HEK293 (cell line): ENCODE measurements around the gene INF2.

ENCODE experiments used
- BCL11A ChIP-seq: fragments of 450-650 bp; formaldehyde crosslinking; IDR thresholded peaks from 2 replicates; pipeline ENCODE4 v1.5.1; 2016; ENCODE audit warnings: low read depth, missing biosample characterization, missing genetic modification characterization
- GLIS1 ChIP-seq: fragments of 450-650 bp; formaldehyde crosslinking; IDR thresholded peaks from 2 replicates; pipeline ENCODE4 v1.5.1; 2016; ENCODE audit warnings: missing biosample characterization, missing genetic modification characterization
- GLIS2 ChIP-seq: fragments of 450-650 bp; formaldehyde crosslinking; IDR thresholded peaks from 2 replicates; pipeline ENCODE4 v1.5.1; 2016; ENCODE audit warnings: missing biosample characterization, missing genetic modification characterization
- IKZF3 ChIP-seq: fragments of 450-650 bp; IDR thresholded peaks from 2 replicates; pipeline ENCODE4 v1.5.0; 2018; ENCODE audit warnings: missing biosample characterization, mild to moderate bottlenecking, missing genetic modification characterization, moderate library complexity
- KLF10 ChIP-seq: fragments of 450-650 bp; IDR thresholded peaks from 2 replicates; pipeline ENCODE4 v1.5.1; 2018; ENCODE audit warnings: missing biosample characterization, mild to moderate bottlenecking, missing genetic modification characterization
- KLF17 ChIP-seq: fragments of 450-650 bp; formaldehyde crosslinking; IDR thresholded peaks from 2 replicates; pipeline ENCODE4 v1.5.1; 2016; ENCODE audit warnings: missing biosample characterization, missing genetic modification characterization
- MYNN ChIP-seq: fragments of 450-650 bp; formaldehyde crosslinking; IDR thresholded peaks from 2 replicates; pipeline ENCODE4 v1.5.1; 2016; ENCODE audit warnings: missing biosample characterization, missing genetic modification characterization, borderline replicate concordance
- PRDM10 ChIP-seq: fragments of 450-650 bp; formaldehyde crosslinking; IDR thresholded peaks from 2 replicates; pipeline ENCODE4 v1.5.1; 2016; ENCODE audit warnings: missing biosample characterization, missing genetic modification characterization
- REST ChIP-seq: fragments of 450-650 bp; formaldehyde crosslinking; IDR thresholded peaks from 2 replicates; pipeline ENCODE4 v1.5.1; 2016; ENCODE audit warnings: missing biosample characterization, missing genetic modification characterization
- TCF7L2 ChIP-seq: IDR thresholded peaks from 2 replicates; pipeline ENCODE4 v1.6.1; 2011; ENCODE audit warnings: low read depth, mild to moderate bottlenecking, inconsistent platforms, low read length, moderate library complexity, borderline replicate concordance
- WT1 ChIP-seq: fragments of 450-650 bp; formaldehyde crosslinking; IDR thresholded peaks from 2 replicates; pipeline ENCODE4 v1.5.1; 2016; ENCODE audit warnings: missing biosample characterization, missing genetic modification characterization
- ZBTB17 ChIP-seq: fragments of 450-650 bp; formaldehyde crosslinking; IDR thresholded peaks from 2 replicates; pipeline ENCODE4 v1.5.1; 2016; ENCODE audit warnings: missing biosample characterization, missing genetic modification characterization
- ZBTB7A ChIP-seq: fragments of 450-650 bp; formaldehyde crosslinking; IDR thresholded peaks from 2 replicates; pipeline ENCODE4 v1.5.1; 2016; ENCODE audit warnings: low read depth, missing biosample characterization, missing genetic modification characterization
- ZNF146 ChIP-seq: fragments of 450-650 bp; formaldehyde crosslinking; IDR thresholded peaks from 2 replicates; pipeline ENCODE4 v1.5.1; 2016; ENCODE audit warnings: missing biosample characterization, missing genetic modification characterization
- ZNF184 ChIP-seq: fragments of 450-650 bp; IDR thresholded peaks from 2 replicates; pipeline ENCODE4 v1.5.1; 2018; ENCODE audit warnings: missing biosample characterization, mild to moderate bottlenecking, missing genetic modification characterization
- ZNF24 ChIP-seq: fragments of 450-650 bp; formaldehyde crosslinking; IDR thresholded peaks from 2 replicates; pipeline ENCODE4 v1.5.1; 2016; ENCODE audit warnings: missing biosample characterization, missing genetic modification characterization
- ZNF280C ChIP-seq: fragments of 450-650 bp; formaldehyde crosslinking; IDR thresholded peaks from 2 replicates; pipeline ENCODE4 v1.5.1; 2016; ENCODE audit warnings: missing biosample characterization, missing genetic modification characterization
- ZNF423 ChIP-seq: fragments of 450-650 bp; formaldehyde crosslinking; IDR thresholded peaks from 2 replicates; pipeline ENCODE4 v1.5.1; 2016; ENCODE audit warnings: missing biosample characterization, missing genetic modification characterization
- ZNF558 ChIP-seq: fragments of 450-650 bp; formaldehyde crosslinking; IDR thresholded peaks from 2 replicates; pipeline ENCODE4 v1.5.1; 2016; ENCODE audit warnings: missing biosample characterization, missing genetic modification characterization
- ZNF645 ChIP-seq: fragments of 450-650 bp; formaldehyde crosslinking; IDR thresholded peaks from 2 replicates; pipeline ENCODE4; 2016; ENCODE audit warnings: missing biosample characterization, missing genetic modification characterization
- ZNF660 ChIP-seq: fragments of 450-650 bp; IDR thresholded peaks from 2 replicates; pipeline ENCODE4 v1.5.1; 2018; ENCODE audit warnings: missing biosample characterization, mild to moderate bottlenecking, missing genetic modification characterization
- ZSCAN18 ChIP-seq: fragments of 450-650 bp; formaldehyde crosslinking; IDR thresholded peaks from 2 replicates; pipeline ENCODE4 v1.5.1; 2016; ENCODE audit warnings: missing biosample characterization, missing genetic modification characterization
- ZSCAN4 ChIP-seq: fragments of 450-650 bp; formaldehyde crosslinking; IDR thresholded peaks from 2 replicates; pipeline ENCODE4 v1.5.1; 2017; ENCODE audit warnings: missing biosample characterization, missing genetic modification characterization

The INF2 gene

GRCh38 chr14:104678346-104678745 lies 11.1 kb upstream of the INF2 start (continued):
- TF ChIP-seq ZNF645 (tag by site-specific recombination) (no peak), ZSCAN4 (no peak), ZBTB17 (tag by site-specific recombination) (0 out of 2 replicates have a peak, but pooled peaks have one; percentile 3), ZNF280C (no peak), ZNF24 (tag by site-specific recombination) (no peak), ZNF184 (tag by site-specific recombination) (no peak), TCF7L2 (no peak), GLIS1 (tag by site-specific recombination) (peak; percentile 96), ZNF558 (tag by site-specific recombination) (no peak), ZNF660 (tag by site-specific recombination) (no peak), MYNN (tag by site-specific recombination) (no peak), WT1 (tag by site-specific recombination) (peak; percentile 68), ZBTB7A (no peak; the same call in 1 of the 2 replicates), REST (tag by site-specific recombination) (no peak), KLF10 (tag by site-specific recombination) (no peak), PRDM10 (tag by site-specific recombination) (peak; percentile 35; the same call in 1 of the 2 replicates), KLF17 (no peak), BCL11A (tag by site-specific recombination) (no peak), ZNF423 (tag by site-specific recombination) (peak; percentile 56; the same call in 1 of the 2 replicates), IKZF3 (tag by site-specific recombination) (peak; percentile 60; the same call in 1 of the 2 replicates), ZSCAN18 (tag by site-specific recombination) (no peak), ZNF146 (tag by site-specific recombination) (no peak), GLIS2 (tag by site-specific recombination) (no peak)
